ENCODE measurements around the gene NR1D1. TPM values are rescaled to one million over a fixed set of nuclear protein-coding genes. Genes with fewer than 3 reads are reported as not detected.

Gene NR1D1
- total RNA-seq, 1 experiment from 2014 or later, result 7.5 TPM

GRCh38 chr17:40129498-40129897 is 29.1 kb upstream of the NR1D1 start:
- no peak overlapping the region for H3K27ac Mint-ChIP-seq (ENCODE audit: low read depth, unreplicated experiment)
- intact Hi-C loops (cut with micrococcal nuclease), result no loop called here
- no peaks in the 10 kb centered on the region for H3K27me3 Mint-ChIP-seq (ENCODE audit: insufficient read depth, unreplicated experiment)
- H3K4me1 Mint-ChIP-seq (ENCODE audit: insufficient read depth, unreplicated experiment), result peaks cover 3% of the 10 kb centered on the region
- TSS peak; percentile 25 for BruUV-seq (replicated peaks)
- no peak for TF ChIP-seq CTCF (IDR thresholded peaks at IDR 0.05; ENCODE audit: unreplicated experiment)
- CTCF ChIA-PET, result interaction anchor here (0.6 kb wide), 1 partner anchor 14 kb away, joined by 3 read pairs; no protein-coding TSS in a partner anchor
- H3K4me3 Mint-ChIP-seq (ENCODE audit: unreplicated experiment), result no peak overlapping the region
- no peak for DNase-seq (ENCODE audit: unreplicated experiment)
- H3K9me3 Mint-ChIP-seq (ENCODE audit: unreplicated experiment), result no peaks in the 10 kb centered on the region
- POLR2A ChIA-PET, result interaction anchor here (0.8 to 3.0 kb wide), 3 partner anchors 10 to 16 kb away, joined by 3 to 17 read pairs (median 8); partner anchors contain the start of gene CASC3
- H3K36me3 Mint-ChIP-seq (ENCODE audit: insufficient read depth, unreplicated experiment), result peaks cover 95% of the 10 kb centered on the region

GRCh38 chr17:40124279-40125141 is 24.1 kb upstream of the NR1D1 start:
- Mint-ChIP-seq H3K4me3 (ENCODE audit: unreplicated experiment) (peak overlapping the region; percentile 99), H3K4me1 (ENCODE audit: insufficient read depth, unreplicated experiment) (peaks cover 20% of the 10 kb centered on the region), H3K36me3 (ENCODE audit: insufficient read depth, unreplicated experiment) (peaks cover 64% of the 10 kb centered on the region), H3K27ac (ENCODE audit: low read depth, unreplicated experiment) (no peak overlapping the region), H3K9me3 (ENCODE audit: unreplicated experiment) (no peaks in the 10 kb centered on the region), H3K27me3 (ENCODE audit: insufficient read depth, unreplicated experiment) (no peaks in the 10 kb centered on the region)
- CTCF ChIA-PET, result interaction anchor here (0.7 to 3.4 kb wide), 13 partner anchors 10 to 185 kb away, joined by 3 to 38 read pairs (median 4); partner anchors contain the start of gene CASC3
- no peak for TF ChIP-seq CTCF (IDR thresholded peaks at IDR 0.05; ENCODE audit: unreplicated experiment)
- POLR2A ChIA-PET, result interaction anchor here (0.6 to 6.3 kb wide), 22 partner anchors 9 to 283 kb away, joined by 3 to 160 read pairs (median 5); partner anchors contain the start of genes CASC3, CSF3, MED24 and NR1D1
- DNase-seq (ENCODE audit: unreplicated experiment), result no peak
- BruUV-seq (replicated peaks), result no TSS peak
- intact Hi-C loops (cut with micrococcal nuclease), result loop anchor here (1.0 kb wide), 1 partner anchor 15 kb away; no protein-coding TSS in a partner anchor

GRCh38 chr17:40123811-40124114 is 23.4 kb upstream of the NR1D1 start:
- CTCF ChIA-PET, result interaction anchor here (1.0 to 3.4 kb wide), 10 partner anchors 10 to 186 kb away, joined by 3 to 38 read pairs (median 4); partner anchors contain the start of genes CASC3 and NR1D1
- peak overlapping the region; percentile 72 for H3K27ac Mint-ChIP-seq (ENCODE audit: low read depth, unreplicated experiment)
- intact Hi-C loops (cut with micrococcal nuclease), result loop anchor here (1.0 kb wide), 1 partner anchor 16 kb away; no protein-coding TSS in a partner anchor
- H3K4me3 Mint-ChIP-seq (ENCODE audit: unreplicated experiment), result peak overlapping the region; percentile 99
- DNase-seq (ENCODE audit: unreplicated experiment), result no peak
- peaks cover 57% of the 10 kb centered on the region for H3K36me3 Mint-ChIP-seq (ENCODE audit: insufficient read depth, unreplicated experiment)
- H3K9me3 Mint-ChIP-seq (ENCODE audit: unreplicated experiment), result no peaks in the 10 kb centered on the region
- BruUV-seq (replicated peaks), result TSS peak; percentile 32
- H3K4me1 Mint-ChIP-seq (ENCODE audit: insufficient read depth, unreplicated experiment), result peaks cover 20% of the 10 kb centered on the region
- H3K27me3 Mint-ChIP-seq (ENCODE audit: insufficient read depth, unreplicated experiment), result no peaks in the 10 kb centered on the region
- POLR2A ChIA-PET, result interaction anchor here (0.5 to 6.3 kb wide), 24 partner anchors 10 to 197 kb away, joined by 3 to 160 read pairs (median 5); partner anchors contain the start of genes CASC3, CSF3, MED24 and NR1D1
- no peak for TF ChIP-seq CTCF (IDR thresholded peaks at IDR 0.05; ENCODE audit: unreplicated experiment)
